ENCODE results near the gene CLIP2.

DNA sequence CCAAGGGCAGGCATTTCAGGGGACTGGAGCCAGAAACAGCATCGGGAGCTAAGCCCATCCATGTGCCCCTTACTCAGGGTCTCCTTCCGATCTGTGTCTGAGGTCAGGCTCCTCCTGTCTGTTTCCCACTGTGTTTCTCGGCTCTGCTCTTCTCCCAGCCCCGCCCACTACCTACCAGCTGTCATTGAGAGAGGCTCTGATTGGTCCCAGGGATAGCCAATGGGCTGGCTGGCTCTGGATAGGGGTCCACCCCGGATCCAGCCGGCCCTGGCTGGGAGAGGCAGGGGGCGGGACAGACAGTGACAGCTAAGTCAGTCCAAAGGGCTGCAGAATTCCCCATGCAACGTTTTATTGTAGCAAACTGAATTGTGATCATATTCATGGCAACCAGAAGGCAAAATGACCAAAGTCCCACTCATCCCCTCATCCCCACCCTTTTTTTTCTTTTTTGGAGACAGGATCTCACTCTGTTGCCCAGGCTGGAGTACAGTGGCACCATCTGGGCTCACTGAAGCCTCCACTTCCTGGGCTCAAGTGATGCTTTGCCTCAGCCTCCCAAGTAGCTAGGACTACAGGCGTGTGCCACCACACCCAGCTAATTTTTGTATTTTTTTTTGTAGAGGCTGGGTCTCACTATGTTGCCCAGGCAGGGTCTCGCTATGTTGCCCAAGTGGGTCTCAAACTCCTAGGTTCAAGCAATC is 76.3 kb downstream of the CLIP2 start:
- no peak for TF ChIP-seq POLR2AphosphoS5 (IDR thresholded peaks at IDR 0.05; ENCODE audit: low read depth, low read length)
- no peak for TF ChIP-seq SIN3A (IDR thresholded peaks at IDR 0.05; ENCODE audit: borderline replicate concordance, insufficient read depth, low read length)
